RWPE1 (cell line): ENCODE results near the gene BZW1.

Experiments used
- CTCF ChIA-PET: fragments of 350-600 bp; sonication (Branson Sonifier 250); formaldehyde crosslinking; extraction: SDS; loops from one replicate; lab custom pipeline; 2021; lab: Yijun Ruan, JAX
- POLR2A ChIA-PET: fragments of 400-600 bp; formaldehyde crosslinking; extraction: SDS; loops from one replicate; lab custom pipeline; 2020; ENCODE audit warnings: antibody characterized with exemption; ENCODE audit not compliant: low non-redundant PET; lab: Yijun Ruan, JAX
- DNase-seq: peaks from one replicate; pipeline ENCODE4 v3.0.0; 2012; ENCODE audit warnings: low spot score
- H3K27ac ChIP-seq: fragments of 450-650 bp; 2 replicates; pipeline ENCODE4 v1.5.1; 2017
- TF ChIP-seq, protein P1 (sequence below): fragments of 450-650 bp; conservative IDR thresholded peaks from 2 replicates; pipeline ENCODE4 v1.5.1; 2017; ENCODE audit warnings: low read depth, mild to moderate bottlenecking

BZW1 gene

GRCh38 chr2:200811333-200812121 is at the start of gene BZW1:
BZW1 (plus strand) TSS chr2:200811910; CDS start chr2:200813218, 1,308 bp downstream.
- POLR2A ChIA-PET: interaction anchor here (0.6 to 0.9 kb wide), 2 partner anchors 16 to 54 kb away, joined by 3 to 4 read pairs; no protein-coding TSS in a partner anchor

DNA sequence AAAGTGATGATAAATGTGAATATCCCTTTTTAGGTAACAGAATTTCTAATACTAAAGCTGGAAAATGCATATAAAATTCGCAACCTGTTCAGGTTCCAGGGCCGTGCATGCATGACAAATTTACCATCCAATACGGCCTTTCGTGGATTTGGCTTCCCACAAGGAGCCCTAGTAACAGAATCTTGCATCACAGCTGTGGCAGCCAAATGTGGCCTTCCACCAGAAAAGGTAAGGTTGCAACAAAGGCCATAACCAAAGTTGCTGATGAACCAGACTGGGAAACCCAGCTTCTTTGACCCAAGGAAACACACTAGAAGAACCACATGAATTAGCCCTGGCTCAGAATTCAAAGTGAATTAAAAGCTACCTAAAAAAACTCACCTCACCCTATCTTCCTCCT is 49.6 kb upstream of the BZW1 start:
- ChIA-PET POLR2A (no interaction called here), CTCF (interaction anchor here (0.5 to 0.7 kb wide), 2 partner anchors 169 to 1659 kb away, joined by 3 read pairs; no protein-coding TSS in a partner anchor)

More at GRCh38 chr2:200811333-200812121, at the start of gene BZW1:
- TF ChIP-seq, protein P1, sequence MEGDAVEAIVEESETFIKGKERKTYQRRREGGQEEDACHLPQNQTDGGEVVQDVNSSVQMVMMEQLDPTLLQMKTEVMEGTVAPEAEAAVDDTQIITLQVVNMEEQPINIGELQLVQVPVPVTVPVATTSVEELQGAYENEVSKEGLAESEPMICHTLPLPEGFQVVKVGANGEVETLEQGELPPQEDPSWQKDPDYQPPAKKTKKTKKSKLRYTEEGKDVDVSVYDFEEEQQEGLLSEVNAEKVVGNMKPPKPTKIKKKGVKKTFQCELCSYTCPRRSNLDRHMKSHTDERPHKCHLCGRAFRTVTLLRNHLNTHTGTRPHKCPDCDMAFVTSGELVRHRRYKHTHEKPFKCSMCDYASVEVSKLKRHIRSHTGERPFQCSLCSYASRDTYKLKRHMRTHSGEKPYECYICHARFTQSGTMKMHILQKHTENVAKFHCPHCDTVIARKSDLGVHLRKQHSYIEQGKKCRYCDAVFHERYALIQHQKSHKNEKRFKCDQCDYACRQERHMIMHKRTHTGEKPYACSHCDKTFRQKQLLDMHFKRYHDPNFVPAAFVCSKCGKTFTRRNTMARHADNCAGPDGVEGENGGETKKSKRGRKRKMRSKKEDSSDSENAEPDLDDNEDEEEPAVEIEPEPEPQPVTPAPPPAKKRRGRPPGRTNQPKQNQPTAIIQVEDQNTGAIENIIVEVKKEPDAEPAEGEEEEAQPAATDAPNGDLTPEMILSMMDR: no peak
- H3K27ac ChIP-seq: peak within 1 kb of the TSS; percentile 95
- CTCF ChIA-PET: interaction anchor here (0.6 to 0.7 kb wide), 2 partner anchors 17 to 295 kb away, joined by 3 read pairs; no protein-coding TSS in a partner anchor
- peak; percentile 98 for DNase-seq

GRCh38 chr2:200763422-200763821 is 48.3 kb upstream of the BZW1 start:
- H3K27ac ChIP-seq: no peak overlapping the region
- CTCF ChIA-PET: no interaction called here
- no peak for DNase-seq
- POLR2A ChIA-PET: no interaction called here
- TF ChIP-seq, protein P1: no peak

More for the DNA sequence above, 49.6 kb upstream of the BZW1 start:
- H3K27ac ChIP-seq: no peak overlapping the region
- TF ChIP-seq, protein P1: no peak
- DNase-seq: no peak

GRCh38 chr2:200765139-200765951 is 46.4 kb upstream of the BZW1 start:
- ChIA-PET POLR2A (no interaction called here), CTCF (interaction anchor here (0.6 to 0.9 kb wide), 2 partner anchors 61 to 213 kb away, joined by 3 to 6 read pairs; no protein-coding TSS in a partner anchor)
- peak; percentile 84 for DNase-seq
- TF ChIP-seq, protein P1: no peak
- H3K27ac ChIP-seq: peak overlapping the region; percentile 94

DNA sequence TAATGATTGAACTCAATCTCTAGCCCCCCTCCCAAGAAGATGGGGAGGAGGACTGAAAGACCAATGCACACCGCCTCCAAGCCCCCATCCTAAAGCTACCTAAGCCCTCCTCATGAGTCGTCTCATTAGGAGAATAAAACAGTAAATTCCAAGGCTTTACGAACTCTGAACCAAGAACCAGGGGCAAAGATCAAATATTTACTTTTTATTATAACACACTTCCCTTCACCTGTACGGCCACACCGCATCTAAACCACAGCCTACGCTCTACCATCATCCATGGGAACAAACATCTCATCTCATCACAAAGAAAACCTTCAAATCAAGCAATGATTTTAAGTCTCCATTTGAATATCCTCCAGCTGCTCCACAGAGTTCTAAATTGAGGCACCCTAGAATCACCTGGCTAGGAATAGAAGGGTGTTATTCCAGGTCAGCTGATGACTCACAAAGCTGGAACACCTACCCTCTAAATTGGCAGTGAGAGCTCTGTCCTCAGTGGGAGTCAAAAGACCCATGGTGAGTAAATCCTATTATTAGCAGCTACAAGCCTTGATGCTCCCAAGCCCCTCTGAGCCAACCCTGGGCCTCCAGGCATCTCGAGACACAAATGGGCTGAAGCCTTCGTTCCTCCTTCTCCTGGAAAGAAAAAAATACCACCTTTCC is 45.6 kb upstream of the BZW1 start:
- TF ChIP-seq, protein P1: no peak
- POLR2A ChIA-PET: no interaction called here
- DNase-seq: peak; percentile 83
- CTCF ChIA-PET: interaction anchor here (0.6 kb wide), 1 partner anchor 212 kb away, joined by 3 read pairs; no protein-coding TSS in a partner anchor
- H3K27ac ChIP-seq: peak overlapping the region; percentile 94
